GM21367 (cell line): ENCODE data around the gene CABLES1.

Experiments
- ATAC-seq: cut with Tn5 transposase; IDR thresholded peaks from one replicate; pipeline ENCODE4 v1.9.1; 2021; ENCODE audit not compliant: unreplicated experiment

CABLES1 gene

GRCh38 chr18:23211146-23211545 is 75.9 kb downstream of the CABLES1 start:
- ATAC-seq, result no peak

GRCh38 chr18:23212161-23212560 is 76.9 kb downstream of the CABLES1 start:
- no peak for ATAC-seq

GRCh38 chr18:23213200-23213599 is 77.9 kb downstream of the CABLES1 start:
- no peak for ATAC-seq

GRCh38 chr18:23217781-23218180 is 82.5 kb downstream of the CABLES1 start:
- ATAC-seq, result no peak

- ATAC-seq, result no peak
Measured at GRCh38 chr18:23220355-23220754, 85.1 kb downstream of the CABLES1 start.

- no peak for ATAC-seq
Measured at GRCh38 chr18:23223641-23224040, 88.4 kb downstream of the CABLES1 start.

GRCh38 chr18:23225503-23225902 is 90.2 kb downstream of the CABLES1 start:
- no peak for ATAC-seq

- ATAC-seq, result no peak
Measured at GRCh38 chr18:23226391-23226790, 91.1 kb downstream of the CABLES1 start.

- no peak for ATAC-seq
Measured at GRCh38 chr18:23226930-23227725, 91.8 kb downstream of the CABLES1 start.

GRCh38 chr18:23227726-23228070 is 92.4 kb downstream of the CABLES1 start:
- ATAC-seq, result no peak

GRCh38 chr18:23228102-23229061 is 93.1 kb downstream of the CABLES1 start:
- ATAC-seq, result peak; percentile 23

- no peak for ATAC-seq
Measured at GRCh38 chr18:23229472-23229871, 94.2 kb downstream of the CABLES1 start.

- ATAC-seq, result no peak
Measured at GRCh38 chr18:23230686-23231085, 95.4 kb downstream of the CABLES1 start.

- ATAC-seq, result peak; percentile 80
Measured at GRCh38 chr18:23231340-23232021, 96.2 kb downstream of the CABLES1 start.

- no peak for ATAC-seq
Measured at GRCh38 chr18:23232331-23232730, 97.0 kb downstream of the CABLES1 start.

GRCh38 chr18:23234619-23235018 is 99.3 kb downstream of the CABLES1 start:
- ATAC-seq, result no peak

- ATAC-seq, result no peak
Measured at GRCh38 chr18:23235336-23235735, 100.1 kb downstream of the CABLES1 start.

- no peak for ATAC-seq
Measured at GRCh38 chr18:23235860-23236259, 100.6 kb downstream of the CABLES1 start.

- ATAC-seq, result no peak
Measured at GRCh38 chr18:23236876-23237468, 101.7 kb downstream of the CABLES1 start.

GRCh38 chr18:23237524-23238151 is 102.4 kb downstream of the CABLES1 start:
- peak; percentile 44 for ATAC-seq

GRCh38 chr18:23238152-23238531 is 102.9 kb downstream of the CABLES1 start:
- no peak for ATAC-seq
